Bronchial epithelial cell (primary cell): Measurements from ENCODE around the gene HPCAL4. TPM values are rescaled to one million over a fixed set of nuclear protein-coding genes. Genes with fewer than 3 reads are reported as not detected.

Experiments
- DNase-seq: peaks from one replicate; pipeline ENCODE4 v3.0.0-alpha.2; 2010; ENCODE audit warnings: low read depth
- FAIRE-seq: peaks from 2 replicates; lab custom pipeline; 2011; peaks lifted over from hg19 to GRCh38; lab: Jason Lieb, UNC
- H3K27me3 ChIP-seq: 2 replicates; pipeline ENCODE4 v1.5.1; 2011; ENCODE audit warnings: low read length; ENCODE audit not compliant: control insufficient read depth, insufficient read depth
- H3K36me3 ChIP-seq: 2 replicates; pipeline ENCODE4 v1.5.1; 2011; ENCODE audit warnings: low read length; ENCODE audit not compliant: control insufficient read depth, insufficient read depth
- H3K4me3 ChIP-seq: 2 replicates; pipeline ENCODE4 v1.5.1; 2011; ENCODE audit warnings: mild to moderate bottlenecking, low read depth, low read length, control low read depth
- CTCF ChIP-seq: IDR thresholded peaks from 2 replicates; pipeline ENCODE4 v1.5.1; 2011; ENCODE audit warnings: mild to moderate bottlenecking, moderate library complexity, low read length, control low read depth, inconsistent platforms; ENCODE audit not compliant: insufficient read depth, severe bottlenecking
- total RNA-seq: library from RNA; depleted of rRNA; stranded (reverse); fragments of >200 nt; gene quantifications from 2 replicates; pipeline ENCODE4 v1.2.1, GENCODE V29; 2014

The HPCAL4 gene
- total RNA-seq, 1 donor from 2014 or later: under 0.01 TPM

GRCh38 chr1:39732730-39733129, 41.5 kb upstream of the HPCAL4 start:
- Histone ChIP-seq H3K4me3 (no peak overlapping the region), H3K27me3 (no peaks in the 10 kb centered on the region), H3K36me3 (no peaks in the 10 kb centered on the region)
- FAIRE-seq: peak; percentile 36
- peak; percentile 61 for DNase-seq
- TF ChIP-seq CTCF: no peak

GRCh38 chr1:39729842-39730241, 38.6 kb upstream of the HPCAL4 start:
- no peaks in the 10 kb centered on the region for H3K36me3 ChIP-seq
- no peak for FAIRE-seq

GRCh38 chr1:39729030-39729429, 37.8 kb upstream of the HPCAL4 start:
- no peak for TF ChIP-seq CTCF
- H3K4me3 ChIP-seq: no peak overlapping the region
- DNase-seq: peak; percentile 58
- no peaks in the 10 kb centered on the region for H3K36me3 ChIP-seq
- no peaks in the 10 kb centered on the region for H3K27me3 ChIP-seq
- FAIRE-seq: no peak

More at GRCh38 chr1:39729842-39730241, 38.6 kb upstream of the HPCAL4 start:
- Histone ChIP-seq H3K4me3 (no peak overlapping the region), H3K27me3 (no peaks in the 10 kb centered on the region)
- no peak for DNase-seq
- TF ChIP-seq CTCF: no peak

- Histone ChIP-seq H3K27me3 (no peaks in the 10 kb centered on the region), H3K4me3 (no peak overlapping the region), H3K36me3 (no peaks in the 10 kb centered on the region)
- DNase-seq: no peak
- no peak for TF ChIP-seq CTCF
- no peak for FAIRE-seq
Measured at GRCh38 chr1:39727932-39728317, 36.7 kb upstream of the HPCAL4 start.

- FAIRE-seq (no peak), DNase-seq (peak; percentile 18)
- no peak for TF ChIP-seq CTCF
- no peaks in the 10 kb centered on the region for H3K27me3 ChIP-seq
- no peaks in the 10 kb centered on the region for H3K36me3 ChIP-seq
- H3K4me3 ChIP-seq: no peak overlapping the region
Measured at GRCh38 chr1:39727221-39727931, 36.1 kb upstream of the HPCAL4 start.

GRCh38 chr1:39726600-39726999, 35.4 kb upstream of the HPCAL4 start:
- Histone ChIP-seq H3K27me3 (no peaks in the 10 kb centered on the region), H3K4me3 (no peak overlapping the region), H3K36me3 (no peaks in the 10 kb centered on the region)
- no peak for FAIRE-seq
- TF ChIP-seq CTCF: no peak
- no peak for DNase-seq
